PC-9 (cell line): ENCODE results near the gene COX17.

Experiments
- CTCF ChIP-seq: fragments of 200-600 bp; sonication (generic); conservative IDR thresholded peaks from 2 replicates; pipeline ENCODE4 v1.6.1; 2017; ENCODE audit warnings: mixed run types, antibody characterized with exemption, mild to moderate bottlenecking, moderate library complexity
- EZH2 ChIP-seq: fragments of 200-600 bp; sonication (generic); IDR thresholded peaks from 2 replicates; pipeline ENCODE4 v1.8.0; 2017; ENCODE audit warnings: antibody characterized with exemption, low read depth

GRCh38 chr3:119672776-119673175 lies 4.4 kb downstream of the COX17 start:
- TF ChIP-seq CTCF (no peak), EZH2 (no peak)
